HEK293 (cell line): ENCODE results near the gene CEACAM1.

ENCODE experiments used
- CTCF ChIA-PET: fragments of 350-600 bp; formaldehyde crosslinking; extraction: SDS; loops from one replicate; lab custom pipeline; 2021; ENCODE audit warnings: antibody characterized with exemption; lab: Yijun Ruan, JAX
- POLR2A ChIA-PET: fragments of 300-600 bp; formaldehyde crosslinking; extraction: SDS; loops from one replicate; lab custom pipeline; 2020; ENCODE audit warnings: antibody characterized with exemption, inconsistent platforms; lab: Yijun Ruan, JAX
- H3K27ac ChIP-seq: fragments of 200-500 bp; sonication (Bioruptor generic); 2 replicates; pipeline ENCODE4 v1.5.1; 2014; ENCODE audit warnings: low read depth, low read length, control low read depth, inconsistent platforms; ENCODE audit errors: extremely low read depth
- H3K36me3 ChIP-seq, 2 experiments: fragments of 200-500 bp in 1 of 2; sonication (Bioruptor generic) in 1 of 2; 1 replicate in 1 of 2; 2 replicates in 1 of 2; pipeline ENCODE4 v1.5.1; 2014 to 2017; ENCODE audit warnings: inconsistent platforms in 2 of 2, low read length in 2 of 2; ENCODE audit not compliant: control insufficient read depth in 2 of 2, insufficient read depth in 1 of 2
- H3K4me1 ChIP-seq: fragments of 200-500 bp; sonication (Bioruptor generic); 2 replicates; pipeline ENCODE4 v1.5.1; 2014; ENCODE audit warnings: mild to moderate bottlenecking, low read length, inconsistent platforms; ENCODE audit not compliant: control insufficient read depth, insufficient read depth
- H3K4me3 ChIP-seq: 2 replicates; pipeline ENCODE4 v1.5.1; 2011; ENCODE audit warnings: low read depth, mild to moderate bottlenecking, control low read depth, low read length, moderate library complexity
- H3K9me3 ChIP-seq: fragments of 200-500 bp; sonication (Bioruptor generic); 2 replicates; pipeline ENCODE4 v1.5.1; 2014; ENCODE audit warnings: low read depth, low read length, inconsistent platforms; ENCODE audit not compliant: control insufficient read depth, insufficient read depth
- KLF1 ChIP-seq: fragments of 450-650 bp; formaldehyde crosslinking; IDR thresholded peaks from 2 replicates; pipeline ENCODE4 v1.5.1; 2016; ENCODE audit warnings: missing biosample characterization, missing genetic modification characterization
- KLF17 ChIP-seq: fragments of 450-650 bp; formaldehyde crosslinking; IDR thresholded peaks from 2 replicates; pipeline ENCODE4 v1.5.1; 2016; ENCODE audit warnings: missing biosample characterization, missing genetic modification characterization
- PRDM10 ChIP-seq: fragments of 450-650 bp; formaldehyde crosslinking; IDR thresholded peaks from 2 replicates; pipeline ENCODE4 v1.5.1; 2016; ENCODE audit warnings: missing biosample characterization, missing genetic modification characterization
- REPIN1 ChIP-seq: fragments of 450-650 bp; formaldehyde crosslinking; IDR thresholded peaks from 2 replicates; pipeline ENCODE4 v1.5.1; 2017; ENCODE audit warnings: missing biosample characterization, missing genetic modification characterization, low read depth
- SP7 ChIP-seq: fragments of 450-650 bp; formaldehyde crosslinking; IDR thresholded peaks from 2 replicates; pipeline ENCODE4 v1.5.1; 2016; ENCODE audit warnings: missing biosample characterization, missing genetic modification characterization
- TRIM28 ChIP-seq: IDR thresholded peaks from 2 replicates; pipeline ENCODE4 v1.6.1; 2011; ENCODE audit warnings: low read length, control low read depth, borderline replicate concordance
- ZBTB17 ChIP-seq: fragments of 450-650 bp; formaldehyde crosslinking; IDR thresholded peaks from 2 replicates; pipeline ENCODE4 v1.5.1; 2016; ENCODE audit warnings: missing biosample characterization, missing genetic modification characterization
- ZFP69B ChIP-seq: fragments of 450-650 bp; formaldehyde crosslinking; IDR thresholded peaks from 2 replicates; pipeline ENCODE4 v1.5.1; 2016; ENCODE audit warnings: missing biosample characterization, missing genetic modification characterization
- ZNF174 ChIP-seq: fragments of 450-650 bp; formaldehyde crosslinking; IDR thresholded peaks from 2 replicates; pipeline ENCODE4 v1.5.0; 2017; ENCODE audit warnings: missing biosample characterization, mild to moderate bottlenecking, missing genetic modification characterization
- ZNF248 ChIP-seq: fragments of 450-650 bp; formaldehyde crosslinking; IDR thresholded peaks from 2 replicates; pipeline ENCODE4 v1.5.1; 2017; ENCODE audit warnings: missing biosample characterization, missing genetic modification characterization
- ZNF280D ChIP-seq: fragments of 450-650 bp; formaldehyde crosslinking; IDR thresholded peaks from 2 replicates; pipeline ENCODE4 v1.5.1; 2016; ENCODE audit warnings: missing biosample characterization, missing genetic modification characterization
- ZNF302 ChIP-seq: fragments of 450-650 bp; formaldehyde crosslinking; IDR thresholded peaks from 2 replicates; pipeline ENCODE4 v1.5.1; 2016; ENCODE audit warnings: missing biosample characterization, missing genetic modification characterization, low read depth
- ZNF513 ChIP-seq: fragments of 450-650 bp; IDR thresholded peaks from 2 replicates; pipeline ENCODE4 v1.5.1; 2018; ENCODE audit warnings: missing biosample characterization, missing genetic modification characterization
- ZNF558 ChIP-seq: fragments of 450-650 bp; formaldehyde crosslinking; IDR thresholded peaks from 2 replicates; pipeline ENCODE4 v1.5.1; 2016; ENCODE audit warnings: missing biosample characterization, missing genetic modification characterization
- ZNF623 ChIP-seq: fragments of 450-650 bp; formaldehyde crosslinking; IDR thresholded peaks from 2 replicates; pipeline ENCODE4 v1.5.1; 2016; ENCODE audit warnings: missing biosample characterization, missing genetic modification characterization
- ZNF654 ChIP-seq: fragments of 450-650 bp; formaldehyde crosslinking; IDR thresholded peaks from 2 replicates; pipeline ENCODE4 v1.5.1; 2016; ENCODE audit warnings: low read depth, missing biosample characterization, missing genetic modification characterization
- ZNF677 ChIP-seq: fragments of 450-650 bp; IDR thresholded peaks from 2 replicates; pipeline ENCODE4 v1.5.0; 2018; ENCODE audit warnings: missing biosample characterization, mild to moderate bottlenecking, missing genetic modification characterization, moderate library complexity
- ZNF76 ChIP-seq: fragments of 450-650 bp; formaldehyde crosslinking; IDR thresholded peaks from 2 replicates; pipeline ENCODE4; 2016; ENCODE audit warnings: low read depth, missing biosample characterization, missing genetic modification characterization, borderline replicate concordance
- ZSCAN5A ChIP-seq: fragments of 450-650 bp; formaldehyde crosslinking; IDR thresholded peaks from 2 replicates; pipeline ENCODE4 v1.5.1; 2016; ENCODE audit warnings: missing biosample characterization, missing genetic modification characterization

CEACAM1 gene

GRCh38 chr19:42468273-42468796 lies 59.9 kb downstream of the CEACAM1 start (continued):
- TF ChIP-seq ZNF677 (tag by site-specific recombination) (no peak), ZNF558 (tag by site-specific recombination) (0 out of 2 replicates have a peak, but pooled peaks have one; percentile 47), ZNF654 (no peak), ZSCAN5A (tag by site-specific recombination) (0 out of 2 replicates have a peak, but pooled peaks have one; percentile 36), ZNF174 (tag by site-specific recombination) (no peak), REPIN1 (tag by site-specific recombination) (no peak), ZNF302 (no peak), KLF1 (tag by site-specific recombination) (peak; percentile 54), ZNF280D (tag by site-specific recombination) (no peak; the same call in 1 of the 2 replicates), ZNF76 (tag by site-specific recombination) (0 out of 2 replicates have a peak, but pooled peaks have one; percentile 34), ZNF248 (no peak), ZFP69B (tag by site-specific recombination) (peak; percentile 98)
- TF ChIP-seq, all 188 proteins: peak for 70

- TF ChIP-seq ZBTB17 (tag by site-specific recombination), result peak; percentile 33; the same call in 1 of the 2 replicates
- no peak for TF ChIP-seq ZNF623 (tag by site-specific recombination)
- TF ChIP-seq SP7 (tag by site-specific recombination), result 0 out of 2 replicates have a peak, but pooled peaks have one; percentile 11
- Histone ChIP-seq H3K4me3 (no peak overlapping the region), H3K36me3 (no peaks in the 10 kb centered on the region), H3K9me3 (no peaks in the 10 kb centered on the region), H3K4me1 (peaks cover 28% of the 10 kb centered on the region), H3K27ac (peak overlapping the region; percentile 25; the same call in 1 of the 2 replicates)
- CTCF ChIA-PET, result interaction anchor here (0.7 to 2.8 kb wide), 14 partner anchors 12 to 335 kb away, joined by 3 to 24 read pairs (median 4); partner anchors contain the start of gene CEACAM1
- POLR2A ChIA-PET, result interaction anchor here (0.6 to 1.6 kb wide), 2 partner anchors 13 to 71 kb away, joined by 3 to 4 read pairs; no protein-coding TSS in a partner anchor
Measured at GRCh38 chr19:42467183-42467760, 61.0 kb downstream of the CEACAM1 start.

GRCh38 chr19:42466521-42467182 lies 61.6 kb downstream of the CEACAM1 start:
- Histone ChIP-seq H3K4me3 (no peak overlapping the region), H3K36me3 (no peaks in the 10 kb centered on the region), H3K4me1 (peaks cover 22% of the 10 kb centered on the region), H3K9me3 (no peaks in the 10 kb centered on the region), H3K27ac (peak overlapping the region; percentile 25; the same call in 1 of the 2 replicates)
- ChIA-PET POLR2A (interaction anchor here (0.6 to 1.6 kb wide), 2 partner anchors 12 to 70 kb away, joined by 3 to 4 read pairs; no protein-coding TSS in a partner anchor), CTCF (interaction anchor here (0.5 to 2.8 kb wide), 14 partner anchors 12 to 959 kb away, joined by 3 to 24 read pairs (median 4); partner anchors contain the start of gene CEACAM1)
- TF ChIP-seq TRIM28 (peak; percentile 62; the same call in 1 of the 2 replicates), KLF17 (0 out of 2 replicates have a peak, but pooled peaks have one; percentile 24), PRDM10 (peak; percentile 46; the same call in 1 of the 2 replicates), ZNF513 (tag by site-specific recombination) (no peak)
